Prostate gland (tissue), 2 donors: ENCODE measurements around the gene LRRTM3.

ENCODE experiments used
- POLR2A ChIP-seq: fragments of 450-650 bp; IDR thresholded peaks from one replicate; pipeline ENCODE4 v1.6.1; 2016; ENCODE audit warnings: antibody characterized with exemption, mild to moderate bottlenecking
- TF ChIP-seq, protein P1 (sequence below), 4 experiments: fragments of 200-600 bp in 2 of 4; fragments of 450-650 bp in 2 of 4; sonication (generic) in 2 of 4; IDR thresholded peaks; 1 replicate in 3 of 4; 2 replicates in 1 of 4; pipeline ENCODE4 v1.5.1; 2016 to 2019; ENCODE audit warnings: antibody characterized with exemption in 4 of 4, mild to moderate bottlenecking in 2 of 4, moderate library complexity in 2 of 4

DNA sequence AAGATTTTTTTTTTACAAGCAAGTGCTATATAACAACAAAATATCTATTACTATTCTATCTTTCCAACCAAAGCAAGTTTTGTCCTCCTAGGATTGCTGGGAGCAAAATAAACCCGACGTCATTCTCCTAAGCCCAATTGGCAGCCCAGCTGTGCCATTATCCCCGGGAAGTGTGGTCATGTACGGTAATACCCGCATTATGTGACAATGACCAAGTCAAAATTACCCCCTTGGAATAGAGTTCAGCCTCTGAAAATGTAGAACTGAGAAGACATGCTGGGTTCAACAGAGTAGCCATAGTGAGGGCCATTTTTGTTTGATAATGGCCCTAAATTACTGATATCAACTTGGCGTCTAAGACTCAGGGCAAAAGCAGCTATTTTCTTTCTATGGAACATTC, 215.5 kb downstream of the LRRTM3 start:
- TF ChIP-seq, protein P1, sequence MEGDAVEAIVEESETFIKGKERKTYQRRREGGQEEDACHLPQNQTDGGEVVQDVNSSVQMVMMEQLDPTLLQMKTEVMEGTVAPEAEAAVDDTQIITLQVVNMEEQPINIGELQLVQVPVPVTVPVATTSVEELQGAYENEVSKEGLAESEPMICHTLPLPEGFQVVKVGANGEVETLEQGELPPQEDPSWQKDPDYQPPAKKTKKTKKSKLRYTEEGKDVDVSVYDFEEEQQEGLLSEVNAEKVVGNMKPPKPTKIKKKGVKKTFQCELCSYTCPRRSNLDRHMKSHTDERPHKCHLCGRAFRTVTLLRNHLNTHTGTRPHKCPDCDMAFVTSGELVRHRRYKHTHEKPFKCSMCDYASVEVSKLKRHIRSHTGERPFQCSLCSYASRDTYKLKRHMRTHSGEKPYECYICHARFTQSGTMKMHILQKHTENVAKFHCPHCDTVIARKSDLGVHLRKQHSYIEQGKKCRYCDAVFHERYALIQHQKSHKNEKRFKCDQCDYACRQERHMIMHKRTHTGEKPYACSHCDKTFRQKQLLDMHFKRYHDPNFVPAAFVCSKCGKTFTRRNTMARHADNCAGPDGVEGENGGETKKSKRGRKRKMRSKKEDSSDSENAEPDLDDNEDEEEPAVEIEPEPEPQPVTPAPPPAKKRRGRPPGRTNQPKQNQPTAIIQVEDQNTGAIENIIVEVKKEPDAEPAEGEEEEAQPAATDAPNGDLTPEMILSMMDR (IDR thresholded peaks at IDR 0.05): no peak
- TF ChIP-seq POLR2A: no peak
